Fibroblast of mammary gland (primary cell): ENCODE measurements around the gene ADCK1.

Experiments used
- DNase-seq: peaks from one replicate; pipeline ENCODE4 v3.0.0-alpha.2; 2010; ENCODE audit warnings: low read depth
- H3K4me3 ChIP-seq: 2 replicates; pipeline ENCODE4 v1.5.1; 2011; ENCODE audit warnings: low read depth, mild to moderate bottlenecking, low read length, moderate library complexity; ENCODE audit not compliant: control insufficient read depth
- TF ChIP-seq, protein P1 (sequence below): conservative IDR thresholded peaks from 2 replicates; pipeline ENCODE4 v1.5.1; 2011; ENCODE audit warnings: low read depth, low read length, inconsistent platforms; ENCODE audit not compliant: control insufficient read depth, insufficient read depth

ADCK1 gene

DNA sequence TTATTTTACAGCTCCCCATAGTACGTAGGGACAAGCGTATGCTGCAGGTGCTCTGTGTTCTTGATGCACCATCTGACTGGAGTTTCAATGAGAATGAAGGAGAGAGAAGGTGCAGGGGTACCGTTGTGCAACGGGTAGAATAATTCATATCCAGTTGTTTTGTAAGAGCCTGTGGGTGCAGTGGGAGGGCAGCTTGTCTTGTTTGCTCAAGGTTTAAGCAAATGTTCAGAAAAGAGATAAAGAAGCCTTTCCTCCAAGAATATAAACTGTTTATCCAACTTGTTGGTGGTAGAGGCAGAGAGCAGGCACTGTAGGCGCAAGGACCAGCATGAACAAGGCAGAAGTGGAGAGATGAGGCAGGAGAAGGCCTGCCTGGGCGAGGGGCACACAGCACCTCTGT lies 64.2 kb downstream of the ADCK1 start:
- no peak for DNase-seq
- TF ChIP-seq, protein P1, sequence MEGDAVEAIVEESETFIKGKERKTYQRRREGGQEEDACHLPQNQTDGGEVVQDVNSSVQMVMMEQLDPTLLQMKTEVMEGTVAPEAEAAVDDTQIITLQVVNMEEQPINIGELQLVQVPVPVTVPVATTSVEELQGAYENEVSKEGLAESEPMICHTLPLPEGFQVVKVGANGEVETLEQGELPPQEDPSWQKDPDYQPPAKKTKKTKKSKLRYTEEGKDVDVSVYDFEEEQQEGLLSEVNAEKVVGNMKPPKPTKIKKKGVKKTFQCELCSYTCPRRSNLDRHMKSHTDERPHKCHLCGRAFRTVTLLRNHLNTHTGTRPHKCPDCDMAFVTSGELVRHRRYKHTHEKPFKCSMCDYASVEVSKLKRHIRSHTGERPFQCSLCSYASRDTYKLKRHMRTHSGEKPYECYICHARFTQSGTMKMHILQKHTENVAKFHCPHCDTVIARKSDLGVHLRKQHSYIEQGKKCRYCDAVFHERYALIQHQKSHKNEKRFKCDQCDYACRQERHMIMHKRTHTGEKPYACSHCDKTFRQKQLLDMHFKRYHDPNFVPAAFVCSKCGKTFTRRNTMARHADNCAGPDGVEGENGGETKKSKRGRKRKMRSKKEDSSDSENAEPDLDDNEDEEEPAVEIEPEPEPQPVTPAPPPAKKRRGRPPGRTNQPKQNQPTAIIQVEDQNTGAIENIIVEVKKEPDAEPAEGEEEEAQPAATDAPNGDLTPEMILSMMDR = no peak

DNA sequence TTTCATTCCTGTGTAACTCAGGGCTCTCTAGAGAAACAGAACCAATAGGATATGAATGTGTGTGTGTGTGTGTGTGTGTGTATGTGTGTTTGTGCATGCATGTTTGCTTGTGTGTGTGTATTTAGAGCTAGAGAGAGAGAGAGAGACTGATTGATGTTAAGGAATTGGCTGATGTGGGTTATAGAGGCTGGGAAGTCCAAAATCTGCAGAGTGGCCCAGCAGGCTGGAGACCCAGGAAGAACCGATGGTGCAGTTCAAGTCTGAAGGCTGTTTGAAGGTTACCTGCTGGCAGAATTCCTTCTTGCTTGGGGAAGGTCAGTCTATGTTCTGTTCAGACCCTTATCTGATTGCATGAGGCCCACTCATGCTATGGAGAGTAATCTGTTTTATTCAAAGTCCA lies 64.7 kb downstream of the ADCK1 start:
- TF ChIP-seq, protein P1 = no peak
- no peak overlapping the region for H3K4me3 ChIP-seq
- no peak for DNase-seq

More for the DNA sequence above, 64.2 kb downstream of the ADCK1 start:
- no peak overlapping the region for H3K4me3 ChIP-seq

DNA sequence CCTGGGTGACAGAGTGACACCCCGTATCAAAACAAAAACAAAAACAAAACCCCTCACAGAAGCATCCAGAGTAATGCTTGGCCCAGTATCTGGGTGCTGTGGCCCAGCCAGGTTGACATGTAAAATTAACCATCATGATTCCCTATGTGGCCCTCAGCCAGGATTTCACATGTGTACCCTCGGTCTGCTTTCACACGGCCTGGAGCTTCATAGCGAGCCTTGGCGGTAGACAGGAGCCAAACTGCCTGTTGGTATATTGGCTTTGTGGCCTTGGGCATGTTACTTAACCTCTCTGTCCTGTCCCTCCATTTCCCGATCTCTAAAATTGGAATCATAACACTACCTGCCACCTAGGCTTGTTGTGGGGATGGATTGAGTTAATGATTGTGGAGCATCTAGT lies 65.5 kb downstream of the ADCK1 start:
- H3K4me3 ChIP-seq = no peak overlapping the region
- no peak for DNase-seq
- TF ChIP-seq, protein P1 = no peak

DNA sequence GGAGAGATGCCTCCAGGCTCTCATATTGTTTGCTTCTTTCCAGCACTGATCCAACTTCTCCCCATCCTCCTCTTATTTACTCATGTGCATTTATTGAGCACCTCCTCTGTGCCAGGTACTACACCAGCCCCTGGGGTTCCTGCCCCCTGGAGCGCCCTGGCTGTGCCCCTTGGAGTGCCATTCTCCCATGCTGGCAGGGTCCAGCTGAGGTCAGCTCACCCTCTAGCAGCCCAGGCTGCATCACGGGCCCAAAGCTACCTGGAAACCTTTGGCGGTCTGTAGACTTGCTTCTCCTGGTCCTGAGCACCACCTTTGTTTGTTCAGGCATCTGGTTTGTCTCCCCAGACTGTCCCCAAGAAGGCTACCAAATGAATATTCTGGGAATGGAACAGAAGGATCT lies 67.0 kb downstream of the ADCK1 start:
- DNase-seq = no peak
- H3K4me3 ChIP-seq = no peak overlapping the region

DNA sequence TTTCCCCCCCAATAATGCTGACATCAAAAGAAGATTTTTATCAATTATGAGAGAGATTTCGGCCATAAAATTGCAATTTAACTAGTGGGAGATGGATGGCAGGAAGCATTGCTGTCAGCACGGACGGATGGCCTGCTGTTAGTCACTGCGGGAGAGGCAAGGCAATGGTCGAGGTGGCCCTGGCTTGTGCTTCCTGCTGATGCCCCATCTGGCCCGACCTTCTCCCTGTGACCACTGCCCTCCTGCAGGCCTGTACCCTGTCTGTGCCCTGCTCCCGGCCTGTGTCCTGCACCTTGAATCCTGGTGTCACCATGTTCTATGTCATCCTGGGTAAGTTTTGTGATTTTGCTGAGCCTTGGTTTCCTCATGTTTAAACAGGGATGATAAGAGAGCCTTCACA lies 67.6 kb downstream of the ADCK1 start:
- no peak for DNase-seq
- TF ChIP-seq, protein P1 = no peak
- H3K4me3 ChIP-seq = no peak overlapping the region

More for the DNA sequence above, 67.0 kb downstream of the ADCK1 start:
- TF ChIP-seq, protein P1 = no peak

DNA sequence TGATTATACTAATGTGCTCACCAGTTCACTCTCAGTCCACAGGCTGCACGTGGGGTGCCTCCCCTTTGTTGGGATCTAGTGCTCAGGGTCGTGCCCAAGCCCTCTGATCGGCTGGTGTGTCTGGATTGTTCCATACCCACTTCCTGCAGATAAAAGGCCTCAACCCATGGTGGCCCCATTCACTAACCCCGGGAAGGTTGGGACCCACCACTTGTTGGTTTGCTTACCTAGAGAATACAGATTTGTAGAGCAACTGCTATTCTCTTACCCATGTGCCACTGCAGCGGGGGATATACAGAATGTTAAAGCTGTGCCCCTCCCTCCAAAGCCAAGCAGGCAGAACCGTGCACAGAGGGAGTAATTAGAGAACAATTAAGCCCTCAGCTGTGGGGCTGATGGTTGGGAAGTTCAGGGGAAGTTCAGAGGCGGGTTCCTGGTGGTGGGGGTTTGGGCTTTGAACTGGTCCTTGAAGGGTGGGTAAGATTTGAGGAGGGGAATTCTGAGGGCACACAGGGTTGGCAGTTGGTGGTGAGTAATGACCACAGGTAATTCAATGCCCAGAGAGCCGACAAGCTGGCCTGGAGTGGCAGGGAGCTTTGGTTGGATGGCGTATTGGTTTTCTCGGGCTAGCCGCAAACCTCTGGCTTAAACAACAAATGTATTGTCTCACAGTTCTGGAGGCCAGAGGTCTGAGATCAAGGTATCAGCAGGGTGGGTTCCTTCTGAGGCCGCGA lies 68.8 kb downstream of the ADCK1 start:
- DNase-seq = no peak
- no peak overlapping the region for H3K4me3 ChIP-seq
- TF ChIP-seq, protein P1 = no peak

DNA sequence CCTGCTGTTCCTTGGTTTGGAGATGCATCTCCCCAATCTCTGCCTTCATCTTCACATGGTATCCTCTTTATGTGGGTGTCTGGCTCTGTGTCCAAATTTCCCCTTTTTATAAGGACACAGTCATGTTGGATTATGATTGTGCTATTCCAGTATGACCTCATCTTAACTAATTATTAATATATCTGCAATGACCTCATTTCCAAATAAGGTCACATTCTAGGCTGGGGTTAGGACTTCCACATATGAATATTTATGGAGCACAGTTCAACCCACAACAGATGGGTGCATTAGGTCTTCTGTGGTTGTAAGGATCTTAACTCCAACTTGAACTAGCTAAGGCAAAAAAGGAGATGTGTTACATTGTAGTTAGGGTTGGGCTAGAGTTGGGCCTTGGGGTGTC lies 69.4 kb downstream of the ADCK1 start:
- TF ChIP-seq, protein P1 = no peak
- no peak overlapping the region for H3K4me3 ChIP-seq
- no peak for DNase-seq
